Measurements from ENCODE around the gene THAP4.
"Not testable (repeated sequence)": the region's sequence is repeated elsewhere in the genome, so short reads cannot be mapped to it uniquely, and the experiment has no call there.

Gene THAP4

DNA sequence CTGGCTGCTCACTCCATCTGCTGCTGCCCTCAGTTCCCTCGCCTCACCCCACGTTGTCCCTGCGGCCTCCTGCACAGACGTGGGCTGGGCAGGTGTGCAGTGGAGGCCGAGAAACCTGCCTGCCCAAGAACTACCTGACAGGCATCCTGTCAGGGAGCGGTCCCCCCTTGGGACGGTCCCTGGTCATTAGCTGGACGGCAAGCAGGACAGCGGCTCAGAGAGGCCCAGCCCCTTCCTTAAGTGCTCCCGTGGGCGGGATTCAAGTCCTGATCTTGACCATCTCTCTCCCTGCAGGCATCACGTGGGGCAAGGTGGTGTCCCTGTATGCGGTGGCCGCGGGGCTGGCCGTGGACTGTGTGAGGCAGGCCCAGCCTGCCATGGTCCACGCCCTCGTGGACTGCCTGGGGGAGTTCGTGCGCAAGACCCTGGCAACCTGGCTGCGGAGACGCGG, 67.1 kb downstream of the THAP4 start:
- Histone ChIP-seq H4K20me1 (ENCODE audit: insufficient read depth, low read length) (no peaks in the 10 kb centered on the region), H3K27ac (ENCODE audit: low read length) (no peak overlapping the region), H3K4me1 (ENCODE audit: low read length) (no peaks in the 10 kb centered on the region), H2AFZ (ENCODE audit: low read depth, low read length) (no peak overlapping the region), H3K4me3 (ENCODE audit: low read length) (no peak overlapping the region), H3K4me2 (ENCODE audit: low read length) (no peak overlapping the region), H3K79me2 (ENCODE audit: low read length) (no peaks in the 10 kb centered on the region), H3K9me3 (ENCODE audit: insufficient read depth, low read length) (no peaks in the 10 kb centered on the region), H3K36me3 (replicated peaks; ENCODE audit: low read depth, low read length) (no peaks in the 10 kb centered on the region), H3K27me3 (ENCODE audit: low read depth, low read length) (no peaks in the 10 kb centered on the region), H3K9ac (ENCODE audit: low read length) (no peak overlapping the region)
- TF ChIP-seq, protein P1, sequence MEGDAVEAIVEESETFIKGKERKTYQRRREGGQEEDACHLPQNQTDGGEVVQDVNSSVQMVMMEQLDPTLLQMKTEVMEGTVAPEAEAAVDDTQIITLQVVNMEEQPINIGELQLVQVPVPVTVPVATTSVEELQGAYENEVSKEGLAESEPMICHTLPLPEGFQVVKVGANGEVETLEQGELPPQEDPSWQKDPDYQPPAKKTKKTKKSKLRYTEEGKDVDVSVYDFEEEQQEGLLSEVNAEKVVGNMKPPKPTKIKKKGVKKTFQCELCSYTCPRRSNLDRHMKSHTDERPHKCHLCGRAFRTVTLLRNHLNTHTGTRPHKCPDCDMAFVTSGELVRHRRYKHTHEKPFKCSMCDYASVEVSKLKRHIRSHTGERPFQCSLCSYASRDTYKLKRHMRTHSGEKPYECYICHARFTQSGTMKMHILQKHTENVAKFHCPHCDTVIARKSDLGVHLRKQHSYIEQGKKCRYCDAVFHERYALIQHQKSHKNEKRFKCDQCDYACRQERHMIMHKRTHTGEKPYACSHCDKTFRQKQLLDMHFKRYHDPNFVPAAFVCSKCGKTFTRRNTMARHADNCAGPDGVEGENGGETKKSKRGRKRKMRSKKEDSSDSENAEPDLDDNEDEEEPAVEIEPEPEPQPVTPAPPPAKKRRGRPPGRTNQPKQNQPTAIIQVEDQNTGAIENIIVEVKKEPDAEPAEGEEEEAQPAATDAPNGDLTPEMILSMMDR (IDR thresholded peaks at IDR 0.05; ENCODE audit: low read depth, low read length) = no peak
- no peak for TF ChIP-seq EZH2phosphoT487 (IDR thresholded peaks at IDR 0.05; ENCODE audit: low read depth)

GRCh38 chr2:241568726-241569125, 68.2 kb downstream of the THAP4 start:
- Histone ChIP-seq H3K9ac (ENCODE audit: low read length) (no peak overlapping the region), H3K4me2 (ENCODE audit: low read length) (no peak overlapping the region), H2AFZ (ENCODE audit: low read depth, low read length) (no peak overlapping the region), H3K79me2 (ENCODE audit: low read length) (no peaks in the 10 kb centered on the region), H3K36me3 (replicated peaks; ENCODE audit: low read depth, low read length) (no peaks in the 10 kb centered on the region), H3K9me3 (ENCODE audit: insufficient read depth, low read length) (no peaks in the 10 kb centered on the region), H3K27ac (ENCODE audit: low read length) (no peak overlapping the region), H3K4me3 (ENCODE audit: low read length) (no peak overlapping the region), H3K4me1 (ENCODE audit: low read length) (no peaks in the 10 kb centered on the region), H4K20me1 (ENCODE audit: insufficient read depth, low read length) (no peaks in the 10 kb centered on the region), H3K27me3 (ENCODE audit: low read depth, low read length) (no peaks in the 10 kb centered on the region)
- TF ChIP-seq, protein P1 (IDR thresholded peaks at IDR 0.05; ENCODE audit: low read depth, low read length) = no peak
- no peak for TF ChIP-seq EZH2phosphoT487 (IDR thresholded peaks at IDR 0.05; ENCODE audit: low read depth)

- Histone ChIP-seq H2AFZ (ENCODE audit: low read depth, low read length) (no peak overlapping the region), H3K27me3 (ENCODE audit: low read depth, low read length) (no peaks in the 10 kb centered on the region), H3K4me1 (ENCODE audit: low read length) (no peaks in the 10 kb centered on the region), H3K4me3 (ENCODE audit: low read length) (no peak overlapping the region), H4K20me1 (ENCODE audit: insufficient read depth, low read length) (no peaks in the 10 kb centered on the region), H3K9me3 (ENCODE audit: insufficient read depth, low read length) (no peaks in the 10 kb centered on the region), H3K79me2 (ENCODE audit: low read length) (no peaks in the 10 kb centered on the region), H3K4me2 (ENCODE audit: low read length) (no peak overlapping the region), H3K36me3 (replicated peaks; ENCODE audit: low read depth, low read length) (no peaks in the 10 kb centered on the region), H3K27ac (ENCODE audit: low read length) (no peak overlapping the region), H3K9ac (ENCODE audit: low read length) (no peak overlapping the region)
- TF ChIP-seq EZH2phosphoT487 (IDR thresholded peaks at IDR 0.05; ENCODE audit: low read depth) = no peak
- TF ChIP-seq, protein P1 (IDR thresholded peaks at IDR 0.05; ENCODE audit: low read depth, low read length) = no peak
Observed at GRCh38 chr2:241567776-241568175, 69.2 kb downstream of the THAP4 start.

DNA sequence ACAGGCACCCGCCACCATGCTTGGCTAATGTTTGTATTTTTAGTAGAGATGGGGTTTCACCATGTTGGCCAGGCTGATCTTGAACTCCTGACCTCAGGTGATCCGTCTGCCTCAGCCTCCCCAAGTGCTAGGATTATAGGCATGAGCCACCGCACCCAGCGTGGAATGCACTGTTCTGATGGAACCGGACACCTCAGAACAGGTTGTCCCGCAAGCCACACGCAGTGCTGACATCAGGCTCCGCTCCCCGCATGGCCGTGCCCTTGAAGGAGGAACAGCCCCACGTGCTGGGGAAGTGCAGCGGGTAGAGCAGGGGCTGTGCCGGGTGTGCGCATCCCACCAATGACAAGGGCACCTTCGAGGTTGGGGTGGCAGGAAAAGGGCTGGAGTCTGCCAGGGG, 69.7 kb downstream of the THAP4 start:
- not testable (repeated sequence) for H3K4me3 ChIP-seq (ENCODE audit: low read length); H3K9ac ChIP-seq (ENCODE audit: low read length); H3K36me3 ChIP-seq (replicated peaks; ENCODE audit: low read depth, low read length); H2AFZ ChIP-seq (ENCODE audit: low read depth, low read length); H3K79me2 ChIP-seq (ENCODE audit: low read length); H3K4me1 ChIP-seq (ENCODE audit: low read length); H3K9me3 ChIP-seq (ENCODE audit: insufficient read depth, low read length); H3K27me3 ChIP-seq (ENCODE audit: low read depth, low read length); H4K20me1 ChIP-seq (ENCODE audit: insufficient read depth, low read length); H3K27ac ChIP-seq (ENCODE audit: low read length); H3K4me2 ChIP-seq (ENCODE audit: low read length)

GRCh38 chr2:241566468-241566867, 70.5 kb downstream of the THAP4 start:
- no peaks in the 10 kb centered on the region for H3K79me2 ChIP-seq (ENCODE audit: low read length)
- no peaks in the 10 kb centered on the region for H3K9me3 ChIP-seq (ENCODE audit: insufficient read depth, low read length)
- H3K9ac ChIP-seq (ENCODE audit: low read length) = no peak overlapping the region
- no peak overlapping the region for H3K4me2 ChIP-seq (ENCODE audit: low read length)
- no peak overlapping the region for H2AFZ ChIP-seq (ENCODE audit: low read depth, low read length)
- no peak for TF ChIP-seq EZH2phosphoT487 (IDR thresholded peaks at IDR 0.05; ENCODE audit: low read depth)
- TF ChIP-seq, protein P1 (IDR thresholded peaks at IDR 0.05; ENCODE audit: low read depth, low read length) = no peak
- H3K36me3 ChIP-seq (replicated peaks; ENCODE audit: low read depth, low read length) = no peaks in the 10 kb centered on the region
- H3K27ac ChIP-seq (ENCODE audit: low read length) = no peak overlapping the region
- H4K20me1 ChIP-seq (ENCODE audit: insufficient read depth, low read length) = no peaks in the 10 kb centered on the region
- no peak overlapping the region for H3K4me3 ChIP-seq (ENCODE audit: low read length)
- no peaks in the 10 kb centered on the region for H3K4me1 ChIP-seq (ENCODE audit: low read length)
- no peaks in the 10 kb centered on the region for H3K27me3 ChIP-seq (ENCODE audit: low read depth, low read length)

- not testable (repeated sequence) for H3K9ac ChIP-seq (ENCODE audit: low read length); H3K4me2 ChIP-seq (ENCODE audit: low read length); H3K36me3 ChIP-seq (replicated peaks; ENCODE audit: low read depth, low read length)
Observed at GRCh38 chr2:241566021-241566420, 70.9 kb downstream of the THAP4 start.

More at GRCh38 chr2:241566021-241566420, 70.9 kb downstream of the THAP4 start:
- not testable (repeated sequence) for H3K27me3 ChIP-seq (ENCODE audit: low read depth, low read length); H3K4me3 ChIP-seq (ENCODE audit: low read length); H2AFZ ChIP-seq (ENCODE audit: low read depth, low read length); H3K4me1 ChIP-seq (ENCODE audit: low read length); H4K20me1 ChIP-seq (ENCODE audit: insufficient read depth, low read length); H3K27ac ChIP-seq (ENCODE audit: low read length); H3K9me3 ChIP-seq (ENCODE audit: insufficient read depth, low read length); H3K79me2 ChIP-seq (ENCODE audit: low read length)
